ENCODE results near the gene BLOC1S6. TPM values are rescaled to one million over a fixed set of nuclear protein-coding genes. Genes with fewer than 3 reads are reported as not detected.

Gene BLOC1S6
- total and polyA plus RNA-seq, 9 of the 15 experiments (the other 6 are each of a cell fraction or from before 2014, with no cell fraction given) = 18.2 to 72.4 (median 38.4) TPM

DNA sequence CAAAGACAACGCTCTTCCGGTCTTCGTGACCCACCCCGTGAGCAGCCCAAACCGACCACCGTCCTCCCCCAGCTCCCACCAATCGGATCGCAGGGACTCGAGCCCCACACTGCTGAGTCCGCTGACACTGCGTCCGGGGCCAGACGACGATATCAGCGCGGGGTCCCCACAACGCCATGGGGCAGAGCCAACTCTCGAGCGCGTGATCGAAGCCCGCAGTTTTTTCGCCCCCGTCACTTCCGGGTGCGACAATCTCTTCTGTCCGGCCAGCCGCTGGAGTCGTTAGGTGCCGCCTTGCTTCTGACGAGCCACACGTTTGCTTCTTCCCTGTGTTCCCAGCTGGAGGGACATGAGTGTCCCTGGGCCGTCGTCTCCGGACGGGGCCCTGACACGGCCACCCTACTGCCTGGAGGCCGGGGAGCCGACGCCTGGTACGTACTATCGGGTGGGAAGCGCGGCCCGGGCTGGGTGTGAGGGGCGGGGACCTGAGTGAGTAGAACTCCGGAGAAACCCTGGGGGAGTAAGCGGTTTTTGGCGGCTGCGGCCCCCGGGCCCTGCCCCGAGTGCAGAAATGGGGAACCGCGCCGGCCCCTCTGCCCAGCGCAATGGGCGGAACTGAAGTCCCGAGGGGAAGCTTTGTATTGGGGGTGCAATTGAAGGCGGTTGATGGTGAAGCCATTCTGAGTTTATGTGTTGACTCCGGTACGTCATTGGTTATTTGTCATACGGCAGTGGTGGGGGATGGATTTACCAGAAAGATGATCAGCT, at the start of gene BLOC1S6 (continued):
- TF ChIP-seq MEIS2 (IDR thresholded peaks at IDR 0.05; ENCODE audit: partially characterized antibody) = no peak
- TF ChIP-seq, protein P1, sequence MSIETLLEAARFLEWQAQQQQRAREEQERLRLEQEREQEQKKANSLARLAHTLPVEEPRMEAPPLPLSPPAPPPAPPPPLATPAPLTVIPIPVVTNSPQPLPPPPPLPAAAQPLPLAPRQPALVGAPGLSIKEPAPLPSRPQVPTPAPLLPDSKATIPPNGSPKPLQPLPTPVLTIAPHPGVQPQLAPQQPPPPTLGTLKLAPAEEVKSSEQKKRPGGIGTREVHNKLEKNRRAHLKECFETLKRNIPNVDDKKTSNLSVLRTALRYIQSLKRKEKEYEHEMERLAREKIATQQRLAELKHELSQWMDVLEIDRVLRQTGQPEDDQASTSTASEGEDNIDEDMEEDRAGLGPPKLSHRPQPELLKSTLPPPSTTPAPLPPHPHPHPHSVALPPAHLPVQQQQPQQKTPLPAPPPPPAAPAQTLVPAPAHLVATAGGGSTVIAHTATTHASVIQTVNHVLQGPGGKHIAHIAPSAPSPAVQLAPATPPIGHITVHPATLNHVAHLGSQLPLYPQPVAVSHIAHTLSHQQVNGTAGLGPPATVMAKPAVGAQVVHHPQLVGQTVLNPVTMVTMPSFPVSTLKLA (conservative IDR thresholded peaks at IDR 0.05) = peak; percentile 90 to 94
- no peak for TF ChIP-seq CBFA2T2 (conservative IDR thresholded peaks at IDR 0.05)
- TF ChIP-seq, protein P2, sequence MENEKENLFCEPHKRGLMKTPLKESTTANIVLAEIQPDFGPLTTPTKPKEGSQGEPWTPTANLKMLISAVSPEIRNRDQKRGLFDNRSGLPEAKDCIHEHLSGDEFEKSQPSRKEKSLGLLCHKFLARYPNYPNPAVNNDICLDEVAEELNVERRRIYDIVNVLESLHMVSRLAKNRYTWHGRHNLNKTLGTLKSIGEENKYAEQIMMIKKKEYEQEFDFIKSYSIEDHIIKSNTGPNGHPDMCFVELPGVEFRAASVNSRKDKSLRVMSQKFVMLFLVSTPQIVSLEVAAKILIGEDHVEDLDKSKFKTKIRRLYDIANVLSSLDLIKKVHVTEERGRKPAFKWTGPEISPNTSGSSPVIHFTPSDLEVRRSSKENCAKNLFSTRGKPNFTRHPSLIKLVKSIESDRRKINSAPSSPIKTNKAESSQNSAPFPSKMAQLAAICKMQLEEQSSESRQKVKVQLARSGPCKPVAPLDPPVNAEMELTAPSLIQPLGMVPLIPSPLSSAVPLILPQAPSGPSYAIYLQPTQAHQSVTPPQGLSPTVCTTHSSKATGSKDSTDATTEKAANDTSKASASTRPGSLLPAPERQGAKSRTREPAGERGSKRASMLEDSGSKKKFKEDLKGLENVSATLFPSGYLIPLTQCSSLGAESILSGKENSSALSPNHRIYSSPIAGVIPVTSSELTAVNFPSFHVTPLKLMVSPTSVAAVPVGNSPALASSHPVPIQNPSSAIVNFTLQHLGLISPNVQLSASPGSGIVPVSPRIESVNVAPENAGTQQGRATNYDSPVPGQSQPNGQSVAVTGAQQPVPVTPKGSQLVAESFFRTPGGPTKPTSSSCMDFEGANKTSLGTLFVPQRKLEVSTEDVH (IDR thresholded peaks at IDR 0.05; ENCODE audit: low read depth, partially characterized antibody) = peak; percentile 82
- TF ChIP-seq RBBP5 (IDR thresholded peaks at IDR 0.05; ENCODE audit: borderline replicate concordance, insufficient read depth, low read length, poor library complexity, severe bottlenecking) = peak; percentile 98
- peak; percentile 97 for TF ChIP-seq CREM (IDR thresholded peaks at IDR 0.05; ENCODE audit: low read depth)
- TF ChIP-seq ZNF696 (CRISPR knock-in tag; conservative IDR thresholded peaks at IDR 0.05) = no peak
- TF ChIP-seq, protein P3, sequence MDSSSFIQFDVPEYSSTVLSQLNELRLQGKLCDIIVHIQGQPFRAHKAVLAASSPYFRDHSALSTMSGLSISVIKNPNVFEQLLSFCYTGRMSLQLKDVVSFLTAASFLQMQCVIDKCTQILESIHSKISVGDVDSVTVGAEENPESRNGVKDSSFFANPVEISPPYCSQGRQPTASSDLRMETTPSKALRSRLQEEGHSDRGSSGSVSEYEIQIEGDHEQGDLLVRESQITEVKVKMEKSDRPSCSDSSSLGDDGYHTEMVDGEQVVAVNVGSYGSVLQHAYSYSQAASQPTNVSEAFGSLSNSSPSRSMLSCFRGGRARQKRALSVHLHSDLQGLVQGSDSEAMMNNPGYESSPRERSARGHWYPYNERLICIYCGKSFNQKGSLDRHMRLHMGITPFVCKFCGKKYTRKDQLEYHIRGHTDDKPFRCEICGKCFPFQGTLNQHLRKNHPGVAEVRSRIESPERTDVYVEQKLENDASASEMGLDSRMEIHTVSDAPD (CRISPR knock-in tag; IDR thresholded peaks at IDR 0.05) = no peak
- TF ChIP-seq POU5F1 (IDR thresholded peaks at IDR 0.05; ENCODE audit: borderline replicate concordance, low read depth, low read length, partially characterized antibody) = no peak
- TF ChIP-seq, protein P4, sequence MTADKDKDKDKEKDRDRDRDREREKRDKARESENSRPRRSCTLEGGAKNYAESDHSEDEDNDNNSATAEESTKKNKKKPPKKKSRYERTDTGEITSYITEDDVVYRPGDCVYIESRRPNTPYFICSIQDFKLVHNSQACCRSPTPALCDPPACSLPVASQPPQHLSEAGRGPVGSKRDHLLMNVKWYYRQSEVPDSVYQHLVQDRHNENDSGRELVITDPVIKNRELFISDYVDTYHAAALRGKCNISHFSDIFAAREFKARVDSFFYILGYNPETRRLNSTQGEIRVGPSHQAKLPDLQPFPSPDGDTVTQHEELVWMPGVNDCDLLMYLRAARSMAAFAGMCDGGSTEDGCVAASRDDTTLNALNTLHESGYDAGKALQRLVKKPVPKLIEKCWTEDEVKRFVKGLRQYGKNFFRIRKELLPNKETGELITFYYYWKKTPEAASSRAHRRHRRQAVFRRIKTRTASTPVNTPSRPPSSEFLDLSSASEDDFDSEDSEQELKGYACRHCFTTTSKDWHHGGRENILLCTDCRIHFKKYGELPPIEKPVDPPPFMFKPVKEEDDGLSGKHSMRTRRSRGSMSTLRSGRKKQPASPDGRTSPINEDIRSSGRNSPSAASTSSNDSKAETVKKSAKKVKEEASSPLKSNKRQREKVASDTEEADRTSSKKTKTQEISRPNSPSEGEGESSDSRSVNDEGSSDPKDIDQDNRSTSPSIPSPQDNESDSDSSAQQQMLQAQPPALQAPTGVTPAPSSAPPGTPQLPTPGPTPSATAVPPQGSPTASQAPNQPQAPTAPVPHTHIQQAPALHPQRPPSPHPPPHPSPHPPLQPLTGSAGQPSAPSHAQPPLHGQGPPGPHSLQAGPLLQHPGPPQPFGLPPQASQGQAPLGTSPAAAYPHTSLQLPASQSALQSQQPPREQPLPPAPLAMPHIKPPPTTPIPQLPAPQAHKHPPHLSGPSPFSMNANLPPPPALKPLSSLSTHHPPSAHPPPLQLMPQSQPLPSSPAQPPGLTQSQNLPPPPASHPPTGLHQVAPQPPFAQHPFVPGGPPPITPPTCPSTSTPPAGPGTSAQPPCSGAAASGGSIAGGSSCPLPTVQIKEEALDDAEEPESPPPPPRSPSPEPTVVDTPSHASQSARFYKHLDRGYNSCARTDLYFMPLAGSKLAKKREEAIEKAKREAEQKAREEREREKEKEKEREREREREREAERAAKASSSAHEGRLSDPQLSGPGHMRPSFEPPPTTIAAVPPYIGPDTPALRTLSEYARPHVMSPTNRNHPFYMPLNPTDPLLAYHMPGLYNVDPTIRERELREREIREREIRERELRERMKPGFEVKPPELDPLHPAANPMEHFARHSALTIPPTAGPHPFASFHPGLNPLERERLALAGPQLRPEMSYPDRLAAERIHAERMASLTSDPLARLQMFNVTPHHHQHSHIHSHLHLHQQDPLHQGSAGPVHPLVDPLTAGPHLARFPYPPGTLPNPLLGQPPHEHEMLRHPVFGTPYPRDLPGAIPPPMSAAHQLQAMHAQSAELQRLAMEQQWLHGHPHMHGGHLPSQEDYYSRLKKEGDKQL (CRISPR knock-in tag; IDR thresholded peaks at IDR 0.05; ENCODE audit: borderline replicate concordance) = no peak
- TF ChIP-seq XRCC5 (IDR thresholded peaks at IDR 0.05; ENCODE audit: low read depth, low read length) = peak; percentile 88
- TF ChIP-seq SMAD3 (CRISPR knock-in tag; conservative IDR thresholded peaks at IDR 0.05) = no peak
- TF ChIP-seq, protein P5, sequence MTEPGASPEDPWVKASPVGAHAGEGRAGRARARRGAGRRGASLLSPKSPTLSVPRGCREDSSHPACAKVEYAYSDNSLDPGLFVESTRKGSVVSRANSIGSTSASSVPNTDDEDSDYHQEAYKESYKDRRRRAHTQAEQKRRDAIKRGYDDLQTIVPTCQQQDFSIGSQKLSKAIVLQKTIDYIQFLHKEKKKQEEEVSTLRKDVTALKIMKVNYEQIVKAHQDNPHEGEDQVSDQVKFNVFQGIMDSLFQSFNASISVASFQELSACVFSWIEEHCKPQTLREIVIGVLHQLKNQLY (CRISPR knock-in tag; conservative IDR thresholded peaks at IDR 0.05) = no peak

Measured in K562 (cell line).